C4-2B (cell line): ENCODE results near the gene FOXO1.

Experiments used
- CTCF ChIP-seq: fragments of 450-650 bp; conservative IDR thresholded peaks from 2 replicates; pipeline ENCODE4 v1.5.1; 2017; ENCODE audit warnings: mild to moderate bottlenecking
- ZFX ChIP-seq: fragments of 450-650 bp; IDR thresholded peaks from 2 replicates; pipeline ENCODE4 v1.6.1; 2017

DNA sequence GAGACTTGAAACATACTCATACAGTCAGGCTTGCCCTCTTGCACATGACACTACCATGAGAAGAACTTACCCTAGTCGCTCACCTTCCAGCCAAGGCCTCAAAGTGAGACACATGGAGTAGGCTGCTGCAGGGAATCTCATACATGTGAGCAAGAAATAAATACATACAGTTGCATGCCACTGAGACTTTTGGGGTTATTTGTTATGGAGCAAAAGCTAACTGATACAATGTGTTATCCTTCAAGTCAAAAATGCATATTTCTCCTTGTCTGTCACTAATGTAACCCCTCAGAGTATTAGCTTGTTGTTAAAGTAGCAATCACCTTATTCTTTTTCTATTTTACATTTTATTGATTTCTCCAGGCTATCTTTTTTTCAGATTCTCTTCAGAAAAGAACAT is 58.1 kb downstream of the FOXO1 start:
- TF ChIP-seq CTCF: no peak
- TF ChIP-seq ZFX: no peak
